Hepatocyte (in vitro differentiated cells): ENCODE results near the gene EFNA2.

Experiments used
- CTCF ChIP-seq: fragments of 200-600 bp; sonication (generic); IDR thresholded peaks from 2 replicates; pipeline ENCODE4 v1.5.1; 2016; ENCODE audit warnings: antibody characterized with exemption, mild to moderate bottlenecking; ENCODE audit not compliant: poor library complexity
- EZH2phosphoT487 ChIP-seq: fragments of 200-600 bp; sonication (generic); IDR thresholded peaks from one replicate; pipeline ENCODE4 v1.6.1; 2018; ENCODE audit warnings: antibody characterized with exemption, mild to moderate bottlenecking, low read depth, moderate library complexity; ENCODE audit not compliant: unreplicated experiment, severe bottlenecking

- TF ChIP-seq CTCF (no peak), EZH2phosphoT487 (no peak)
Observed at GRCh38 chr19:1274852-1275259, 10.8 kb upstream of the EFNA2 start.
